ENCODE measurements around the gene CACNA2D3. TPM values are rescaled to one million over a fixed set of nuclear protein-coding genes. Genes with fewer than 3 reads are reported as not detected.

Gene CACNA2D3
- total and polyA plus RNA-seq, 12 donors = 0.51 to 43.5 (median 19.3) TPM

DNA sequence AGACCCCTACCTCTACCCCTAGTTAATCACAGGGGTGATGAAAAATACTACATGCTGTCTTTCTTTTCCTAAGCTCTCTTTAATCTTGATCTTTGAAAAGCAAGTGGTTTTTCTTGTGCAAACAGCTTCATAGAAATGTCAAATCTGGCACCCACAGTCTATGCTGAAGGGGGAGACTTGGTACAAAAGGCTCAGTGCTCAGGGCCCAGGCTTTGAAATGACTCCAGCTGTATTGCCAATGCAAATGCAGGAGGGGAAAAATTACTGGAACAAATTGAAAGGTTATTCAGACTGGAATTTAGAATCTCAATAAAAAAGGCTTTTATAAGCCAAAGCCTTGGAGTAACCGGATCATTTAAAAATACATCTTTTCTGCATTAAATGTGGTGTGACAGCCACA is 581.6 kb downstream of the CACNA2D3 start:
- Histone ChIP-seq H3K27me3 (no peaks in the 10 kb centered on the region), H3K9me3 (no peaks in the 10 kb centered on the region), H3K36me3 (no peaks in the 10 kb centered on the region), H3K4me1 (peaks cover 0 to 8% (median 0%) of the 10 kb centered on the region in 9 donors), H3K27ac (no peak overlapping the region), H3K4me3 (no peak overlapping the region)
- intact Hi-C loops (cut with DNase I) = no loop called here
- DNase-seq (no peak), ATAC-seq (no peak)
- WGBS, 2 donors = 83 to 87% methylated on average over 1 of the region's 1 CpG
- TF ChIP-seq, protein P1, sequence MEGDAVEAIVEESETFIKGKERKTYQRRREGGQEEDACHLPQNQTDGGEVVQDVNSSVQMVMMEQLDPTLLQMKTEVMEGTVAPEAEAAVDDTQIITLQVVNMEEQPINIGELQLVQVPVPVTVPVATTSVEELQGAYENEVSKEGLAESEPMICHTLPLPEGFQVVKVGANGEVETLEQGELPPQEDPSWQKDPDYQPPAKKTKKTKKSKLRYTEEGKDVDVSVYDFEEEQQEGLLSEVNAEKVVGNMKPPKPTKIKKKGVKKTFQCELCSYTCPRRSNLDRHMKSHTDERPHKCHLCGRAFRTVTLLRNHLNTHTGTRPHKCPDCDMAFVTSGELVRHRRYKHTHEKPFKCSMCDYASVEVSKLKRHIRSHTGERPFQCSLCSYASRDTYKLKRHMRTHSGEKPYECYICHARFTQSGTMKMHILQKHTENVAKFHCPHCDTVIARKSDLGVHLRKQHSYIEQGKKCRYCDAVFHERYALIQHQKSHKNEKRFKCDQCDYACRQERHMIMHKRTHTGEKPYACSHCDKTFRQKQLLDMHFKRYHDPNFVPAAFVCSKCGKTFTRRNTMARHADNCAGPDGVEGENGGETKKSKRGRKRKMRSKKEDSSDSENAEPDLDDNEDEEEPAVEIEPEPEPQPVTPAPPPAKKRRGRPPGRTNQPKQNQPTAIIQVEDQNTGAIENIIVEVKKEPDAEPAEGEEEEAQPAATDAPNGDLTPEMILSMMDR (IDR thresholded peaks at IDR 0.05) = no peak

DNA sequence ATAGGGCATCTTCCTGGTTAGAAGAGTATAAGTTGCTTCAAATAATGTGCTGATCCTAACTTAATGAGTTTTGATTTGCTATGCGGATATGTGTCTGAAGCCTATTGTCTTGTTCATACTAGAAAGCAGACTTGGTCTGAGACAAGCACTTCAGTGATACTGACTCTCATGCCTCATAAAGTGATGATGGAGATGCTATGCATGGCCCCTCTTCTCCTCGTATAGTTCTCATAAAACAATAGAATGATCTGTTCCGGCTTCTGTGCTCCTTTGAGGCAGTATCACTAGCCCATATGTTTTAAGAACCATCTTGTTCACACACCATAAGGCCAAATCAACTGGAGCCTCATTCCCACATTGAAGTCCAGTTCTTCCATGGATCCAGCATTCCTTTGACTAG is 583.4 kb downstream of the CACNA2D3 start:
- Histone ChIP-seq H3K36me3 (no peaks in the 10 kb centered on the region), H3K4me3 (no peak overlapping the region), H3K27ac (no peak overlapping the region), H3K9me3 (no peaks in the 10 kb centered on the region), H3K4me1 (peaks cover 0 to 8% (median 0%) of the 10 kb centered on the region in 9 donors), H3K27me3 (no peaks in the 10 kb centered on the region)
- ATAC-seq = no peak
- TF ChIP-seq, protein P1 (IDR thresholded peaks at IDR 0.05) = no peak
- intact Hi-C loops (cut with DNase I) = no loop called here
- 72 to 84% methylated on average over 3 of the region's 3 CpGs for WGBS, 2 donors
- no peak for DNase-seq

DNA sequence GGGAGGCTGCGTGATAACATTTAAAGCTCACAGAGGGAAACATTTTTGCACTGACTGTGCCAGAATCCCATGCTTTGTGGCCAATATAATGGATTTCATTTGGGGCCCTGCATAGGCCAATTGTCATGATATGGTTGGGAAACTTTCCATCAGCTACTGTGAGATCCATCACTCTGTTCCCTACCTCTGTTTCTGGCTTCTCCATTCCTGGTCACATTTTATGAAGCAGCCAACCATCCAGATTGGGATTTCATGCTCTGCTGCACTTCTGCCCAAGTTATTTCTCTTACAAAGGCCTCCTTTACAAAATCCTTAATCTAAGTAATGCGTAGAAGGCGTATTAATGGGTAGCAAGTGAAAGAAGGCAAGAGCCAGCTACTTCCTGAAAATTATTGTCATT is 584.4 kb downstream of the CACNA2D3 start:
- WGBS, 2 donors = 93% methylated on average over 3 of the region's 3 CpGs
- H3K4me1 ChIP-seq = peaks cover 0 to 8% (median 0%) of the 10 kb centered on the region in 9 donors
- H3K36me3 ChIP-seq = no peaks in the 10 kb centered on the region
- H3K27me3 ChIP-seq = no peaks in the 10 kb centered on the region
- no peak overlapping the region for H3K27ac ChIP-seq
- H3K9me3 ChIP-seq = no peaks in the 10 kb centered on the region
- TF ChIP-seq, protein P1 (IDR thresholded peaks at IDR 0.05) = no peak
- no peak overlapping the region for H3K4me3 ChIP-seq
- intact Hi-C loops (cut with DNase I) = no loop called here
- ATAC-seq (no peak), DNase-seq (no peak)

DNA sequence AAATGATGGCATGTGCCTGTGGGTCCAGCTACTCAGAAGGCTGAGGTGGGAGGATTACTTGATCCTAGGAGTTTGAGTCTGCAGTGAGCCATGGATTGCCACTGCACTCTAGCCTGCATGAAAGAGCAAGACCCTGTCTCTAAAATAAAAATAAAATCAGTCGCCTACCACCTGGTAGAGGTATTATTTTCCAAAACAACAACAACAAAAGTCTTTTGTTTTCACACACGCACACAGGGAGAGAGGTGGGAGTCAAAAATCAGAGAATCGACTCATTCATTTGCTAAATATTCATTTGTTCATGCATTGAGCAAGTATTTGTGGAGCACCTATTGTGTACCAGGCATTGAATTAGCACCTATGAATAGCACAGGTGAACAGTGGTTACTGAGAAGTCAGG is 587.4 kb downstream of the CACNA2D3 start:
- H3K36me3 ChIP-seq = no peaks in the 10 kb centered on the region
- no peak overlapping the region for H3K4me3 ChIP-seq
- 85% methylated on average over 3 of the region's 3 CpGs for WGBS, 2 donors
- peaks cover 0 to 21% (median 8%) of the 10 kb centered on the region in 9 donors for H3K4me1 ChIP-seq
- DNase-seq = no peak
- H3K27ac ChIP-seq = no peak overlapping the region
- ATAC-seq = no peak
- intact Hi-C loops (cut with DNase I) = no loop called here
- no peaks in the 10 kb centered on the region for H3K9me3 ChIP-seq
- TF ChIP-seq, protein P1 (IDR thresholded peaks at IDR 0.05) = no peak
- H3K27me3 ChIP-seq = no peaks in the 10 kb centered on the region
